Mesothelial cell of epicardium (in vitro differentiated cells): ENCODE measurements around the gene TMEM156. TPM values are rescaled to one million over a fixed set of nuclear protein-coding genes. Genes with fewer than 3 reads are reported as not detected.

Experiments used
- DNase-seq, 2 experiments: peaks; one replicate each; pipeline ENCODE4 v3.0.0; 2021; ENCODE audit warnings: low spot score in 2 of 2; ENCODE audit not compliant: unreplicated experiment in 2 of 2
- H3K27ac Mint-ChIP-seq: 2 replicates; pipeline ENCODE4 v1.8.0; 2021; ENCODE audit warnings: mixed read lengths
- H3K27me3 Mint-ChIP-seq: 2 replicates; pipeline ENCODE4 v1.8.0; 2021; ENCODE audit warnings: low read depth, mixed read lengths
- H3K36me3 Mint-ChIP-seq: 2 replicates; pipeline ENCODE4 v1.8.0; 2021; ENCODE audit warnings: mixed read lengths
- H3K4me1 Mint-ChIP-seq: 2 replicates; pipeline ENCODE4 v1.8.0; 2021; ENCODE audit warnings: mixed read lengths
- H3K4me3 Mint-ChIP-seq: 2 replicates; pipeline ENCODE4 v1.8.0; 2021; ENCODE audit warnings: mild to moderate bottlenecking, moderate library complexity, mixed read lengths
- H3K9me3 Mint-ChIP-seq: 2 replicates; pipeline ENCODE4 v1.8.0; 2021; ENCODE audit warnings: mixed read lengths
- total RNA-seq: library from RNA; stranded (reverse); gene quantifications from 3 replicates; pipeline ENCODE4 v1.2.1, GENCODE V29; 2021
- TF ChIP-seq, protein P1 (sequence below): fragments of 200-600 bp; sonication (generic); IDR thresholded peaks from one replicate; pipeline ENCODE4 v1.5.0; 2021; ENCODE audit warnings: antibody characterized with exemption; ENCODE audit not compliant: unreplicated experiment

Gene TMEM156
- total RNA-seq, 1 donor from 2014 or later: not detected

- TF ChIP-seq, protein P1, sequence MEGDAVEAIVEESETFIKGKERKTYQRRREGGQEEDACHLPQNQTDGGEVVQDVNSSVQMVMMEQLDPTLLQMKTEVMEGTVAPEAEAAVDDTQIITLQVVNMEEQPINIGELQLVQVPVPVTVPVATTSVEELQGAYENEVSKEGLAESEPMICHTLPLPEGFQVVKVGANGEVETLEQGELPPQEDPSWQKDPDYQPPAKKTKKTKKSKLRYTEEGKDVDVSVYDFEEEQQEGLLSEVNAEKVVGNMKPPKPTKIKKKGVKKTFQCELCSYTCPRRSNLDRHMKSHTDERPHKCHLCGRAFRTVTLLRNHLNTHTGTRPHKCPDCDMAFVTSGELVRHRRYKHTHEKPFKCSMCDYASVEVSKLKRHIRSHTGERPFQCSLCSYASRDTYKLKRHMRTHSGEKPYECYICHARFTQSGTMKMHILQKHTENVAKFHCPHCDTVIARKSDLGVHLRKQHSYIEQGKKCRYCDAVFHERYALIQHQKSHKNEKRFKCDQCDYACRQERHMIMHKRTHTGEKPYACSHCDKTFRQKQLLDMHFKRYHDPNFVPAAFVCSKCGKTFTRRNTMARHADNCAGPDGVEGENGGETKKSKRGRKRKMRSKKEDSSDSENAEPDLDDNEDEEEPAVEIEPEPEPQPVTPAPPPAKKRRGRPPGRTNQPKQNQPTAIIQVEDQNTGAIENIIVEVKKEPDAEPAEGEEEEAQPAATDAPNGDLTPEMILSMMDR: no peak
- no peaks in the 10 kb centered on the region for H3K4me1 Mint-ChIP-seq
- H3K9me3 Mint-ChIP-seq: peaks cover 13% of the 10 kb centered on the region
- no peak overlapping the region for H3K27ac Mint-ChIP-seq
- peaks cover 3% of the 10 kb centered on the region for H3K27me3 Mint-ChIP-seq
- no peaks in the 10 kb centered on the region for H3K36me3 Mint-ChIP-seq
- no peak for DNase-seq
- no peak overlapping the region for H3K4me3 Mint-ChIP-seq
These were observed 73.6 kb downstream of the TMEM156 start for GRCh38 chr4:38958453-38959190.

DNA sequence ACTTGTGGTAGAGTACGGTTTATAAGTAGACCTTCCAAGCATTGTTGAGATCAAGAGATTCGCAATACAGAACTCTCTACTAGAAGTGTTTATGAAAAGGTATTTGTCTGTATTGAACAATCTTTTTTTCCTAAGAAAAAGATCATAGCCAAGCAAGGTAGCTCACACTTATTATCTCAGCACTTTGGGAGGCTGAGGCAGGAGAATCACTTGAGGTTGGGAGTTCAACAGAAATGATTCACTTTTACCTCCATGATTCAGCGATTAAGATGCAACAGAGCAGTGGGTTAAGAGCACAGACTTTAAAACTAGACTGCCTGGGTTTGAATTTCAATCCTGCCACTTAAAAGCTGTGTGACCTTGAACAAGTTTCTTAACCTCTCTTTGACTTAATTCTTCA is 74.3 kb downstream of the TMEM156 start:
- H3K27me3 Mint-ChIP-seq: peaks cover 9% of the 10 kb centered on the region
- H3K36me3 Mint-ChIP-seq: no peaks in the 10 kb centered on the region
- no peak for DNase-seq
- no peak overlapping the region for H3K4me3 Mint-ChIP-seq
- H3K4me1 Mint-ChIP-seq: no peaks in the 10 kb centered on the region
- no peak overlapping the region for H3K27ac Mint-ChIP-seq
- TF ChIP-seq, protein P1: no peak
- peaks cover 13% of the 10 kb centered on the region for H3K9me3 Mint-ChIP-seq

DNA sequence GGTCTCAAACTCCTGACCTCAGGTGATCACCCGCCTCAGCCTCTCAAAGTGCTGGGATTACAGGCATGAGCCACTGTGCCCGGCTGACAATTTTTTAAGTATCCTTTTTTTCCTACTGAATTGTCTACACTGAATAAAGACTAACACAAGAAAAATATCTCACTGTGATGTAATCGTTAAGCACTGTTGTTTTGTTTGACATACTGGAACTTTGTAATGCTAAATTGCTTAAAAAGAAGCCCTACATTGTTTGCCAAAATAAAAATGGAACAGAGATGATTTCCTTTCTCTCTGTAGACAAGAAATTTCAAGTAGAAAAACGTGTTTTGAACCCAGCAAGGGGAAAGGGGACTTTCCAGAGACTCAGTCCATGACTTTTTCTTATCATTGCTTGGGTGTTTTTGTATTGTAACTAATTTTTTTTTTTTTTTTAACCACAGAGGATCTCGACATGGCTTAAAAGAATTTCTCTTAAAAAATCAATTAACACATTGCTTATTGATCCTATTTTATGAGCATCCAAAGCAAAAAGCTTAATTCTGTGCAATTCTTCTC is 74.9 kb downstream of the TMEM156 start:
- TF ChIP-seq, protein P1: no peak
- Mint-ChIP-seq H3K36me3 (no peaks in the 10 kb centered on the region), H3K27ac (no peak overlapping the region), H3K9me3 (peaks cover 13% of the 10 kb centered on the region), H3K27me3 (peaks cover 13% of the 10 kb centered on the region), H3K4me1 (no peaks in the 10 kb centered on the region), H3K4me3 (no peak overlapping the region)
- DNase-seq: no peak

- Mint-ChIP-seq H3K27ac (no peak overlapping the region), H3K4me1 (no peaks in the 10 kb centered on the region), H3K27me3 (peaks cover 13% of the 10 kb centered on the region), H3K9me3 (no peaks in the 10 kb centered on the region), H3K4me3 (no peak overlapping the region), H3K36me3 (no peaks in the 10 kb centered on the region)
- TF ChIP-seq, protein P1: no peak
- DNase-seq: no peak
These were observed 76.3 kb downstream of the TMEM156 start for GRCh38 chr4:38955957-38956356.

DNA sequence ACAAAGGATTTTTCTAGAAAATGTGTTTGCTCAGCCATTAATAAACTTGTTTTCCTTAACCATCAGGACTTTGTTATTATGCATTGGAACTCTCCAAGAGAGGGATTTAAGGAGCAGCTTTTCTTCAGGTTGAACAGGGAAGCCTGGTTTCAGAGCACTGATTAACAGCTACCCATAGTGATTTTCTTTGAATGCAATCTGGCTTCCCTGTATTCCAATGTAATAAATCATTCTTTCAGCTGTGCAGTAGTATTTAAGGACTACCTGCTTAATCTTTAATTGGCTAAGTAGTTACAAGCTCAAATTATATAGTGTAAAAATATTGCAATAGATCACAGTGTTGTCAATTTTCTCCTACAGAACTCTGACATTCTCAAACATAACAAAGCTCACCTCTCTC is 77.5 kb downstream of the TMEM156 start:
- TF ChIP-seq, protein P1: no peak

More for the DNA sequence above, 77.5 kb downstream of the TMEM156 start:
- Mint-ChIP-seq H3K36me3 (no peaks in the 10 kb centered on the region), H3K4me3 (no peak overlapping the region), H3K4me1 (peaks cover 1% of the 10 kb centered on the region), H3K9me3 (no peaks in the 10 kb centered on the region), H3K27ac (no peak overlapping the region), H3K27me3 (peaks cover 13% of the 10 kb centered on the region)
- no peak for DNase-seq
